Measurements from ENCODE around the gene CYTH2. TPM values are rescaled to one million over a fixed set of nuclear protein-coding genes. Genes with fewer than 3 reads are reported as not detected.

Gene CYTH2
- total RNA-seq, 2 donors from 2014 or later = 50.6 to 79.4 TPM

- no peaks in the 10 kb centered on the region for H3K27me3 ChIP-seq (replicated peaks; ENCODE audit: insufficient read depth)
- no peak overlapping the region for H3K4me3 ChIP-seq
- no peaks in the 10 kb centered on the region for H3K9me3 ChIP-seq
- peaks cover 21% of the 10 kb centered on the region for H3K36me3 ChIP-seq
- H3K4me1 ChIP-seq (ENCODE audit: control insufficient read depth in 1 of 2, low read depth in 2 of 2) = no peaks in the 10 kb centered on the region
- TF ChIP-seq CTCF (IDR thresholded peaks at IDR 0.05) = no peak
- DNase-seq (ENCODE audit: low spot score) = no peak
- no peak overlapping the region for H3K27ac ChIP-seq
- ATAC-seq (ENCODE audit: insufficient number of reproducible peaks, low FRiP score, low read depth) = no peak
Observed at GRCh38 chr19:48456864-48457263, 12.3 kb upstream of the CYTH2 start.

- H3K27ac ChIP-seq = no peak overlapping the region
- TF ChIP-seq CTCF (IDR thresholded peaks at IDR 0.05) = no peak
- H3K9me3 ChIP-seq = no peaks in the 10 kb centered on the region
- ATAC-seq (ENCODE audit: insufficient number of reproducible peaks, low FRiP score, low read depth) (no peak), DNase-seq (ENCODE audit: low spot score) (no peak)
- no peaks in the 10 kb centered on the region for H3K27me3 ChIP-seq (replicated peaks; ENCODE audit: insufficient read depth)
- no peaks in the 10 kb centered on the region for H3K4me1 ChIP-seq (ENCODE audit: control insufficient read depth in 1 of 2, low read depth in 2 of 2)
- H3K36me3 ChIP-seq = peaks cover 9% of the 10 kb centered on the region
- no peak overlapping the region for H3K4me3 ChIP-seq
Observed at GRCh38 chr19:48458016-48458415, 11.2 kb upstream of the CYTH2 start.

- ATAC-seq (ENCODE audit: insufficient number of reproducible peaks, low FRiP score, low read depth) = no peak
- no peak overlapping the region for H3K27ac ChIP-seq
- no peaks in the 10 kb centered on the region for H3K9me3 ChIP-seq
Observed at GRCh38 chr19:48461651-48461981, 7.6 kb upstream of the CYTH2 start.

GRCh38 chr19:48461982-48462655 lies 7.0 kb upstream of the CYTH2 start:
- no peak for DNase-seq (ENCODE audit: low spot score)
- no peaks in the 10 kb centered on the region for H3K27me3 ChIP-seq (replicated peaks; ENCODE audit: insufficient read depth)
- no peaks in the 10 kb centered on the region for H3K36me3 ChIP-seq
- no peak for ATAC-seq (ENCODE audit: insufficient number of reproducible peaks, low FRiP score, low read depth)
- no peak overlapping the region for H3K4me3 ChIP-seq
- no peaks in the 10 kb centered on the region for H3K4me1 ChIP-seq (ENCODE audit: control insufficient read depth in 1 of 2, low read depth in 2 of 2)
- no peak for TF ChIP-seq CTCF (IDR thresholded peaks at IDR 0.05)
- H3K9me3 ChIP-seq = no peaks in the 10 kb centered on the region
- H3K27ac ChIP-seq = no peak overlapping the region

More at GRCh38 chr19:48461651-48461981, 7.6 kb upstream of the CYTH2 start:
- Histone ChIP-seq H3K4me1 (ENCODE audit: control insufficient read depth in 1 of 2, low read depth in 2 of 2) (no peaks in the 10 kb centered on the region), H3K36me3 (no peaks in the 10 kb centered on the region), H3K27me3 (replicated peaks; ENCODE audit: insufficient read depth) (no peaks in the 10 kb centered on the region), H3K4me3 (no peak overlapping the region)
- DNase-seq (ENCODE audit: low spot score) = no peak
- TF ChIP-seq CTCF (IDR thresholded peaks at IDR 0.05) = no peak

- ATAC-seq (ENCODE audit: insufficient number of reproducible peaks, low FRiP score, low read depth) (no peak), DNase-seq (ENCODE audit: low spot score) (no peak)
- peaks cover 3 to 10% of the 10 kb centered on the region in 2 donors for H3K4me1 ChIP-seq (ENCODE audit: control insufficient read depth in 1 of 2, low read depth in 2 of 2)
- no peaks in the 10 kb centered on the region for H3K27me3 ChIP-seq (replicated peaks; ENCODE audit: insufficient read depth)
- H3K27ac ChIP-seq = no peak overlapping the region
- TF ChIP-seq CTCF (IDR thresholded peaks at IDR 0.05) = no peak
- peaks cover 2% of the 10 kb centered on the region for H3K36me3 ChIP-seq
- H3K4me3 ChIP-seq = no peak overlapping the region
- H3K9me3 ChIP-seq = no peaks in the 10 kb centered on the region
Observed at GRCh38 chr19:48465215-48465614, 4.0 kb upstream of the CYTH2 start.

Data from thoracic aorta (tissue), 2 donors.